Activated CD8-positive, alpha-beta memory T cell treated with anti-CD3 and anti-CD28 coated beads, Interleukin-2, amount 50 U/mL, for 48 hours (primary cell): ENCODE results near the gene CYB5RL.
"Not testable (repeated sequence)": the region's sequence is repeated elsewhere in the genome, so short reads cannot be mapped to it uniquely, and the experiment has no call there.

ENCODE experiments used
- DNase-seq: peaks from one replicate; pipeline ENCODE4 v3.0.0-alpha.2; 2020

Gene CYB5RL

DNA sequence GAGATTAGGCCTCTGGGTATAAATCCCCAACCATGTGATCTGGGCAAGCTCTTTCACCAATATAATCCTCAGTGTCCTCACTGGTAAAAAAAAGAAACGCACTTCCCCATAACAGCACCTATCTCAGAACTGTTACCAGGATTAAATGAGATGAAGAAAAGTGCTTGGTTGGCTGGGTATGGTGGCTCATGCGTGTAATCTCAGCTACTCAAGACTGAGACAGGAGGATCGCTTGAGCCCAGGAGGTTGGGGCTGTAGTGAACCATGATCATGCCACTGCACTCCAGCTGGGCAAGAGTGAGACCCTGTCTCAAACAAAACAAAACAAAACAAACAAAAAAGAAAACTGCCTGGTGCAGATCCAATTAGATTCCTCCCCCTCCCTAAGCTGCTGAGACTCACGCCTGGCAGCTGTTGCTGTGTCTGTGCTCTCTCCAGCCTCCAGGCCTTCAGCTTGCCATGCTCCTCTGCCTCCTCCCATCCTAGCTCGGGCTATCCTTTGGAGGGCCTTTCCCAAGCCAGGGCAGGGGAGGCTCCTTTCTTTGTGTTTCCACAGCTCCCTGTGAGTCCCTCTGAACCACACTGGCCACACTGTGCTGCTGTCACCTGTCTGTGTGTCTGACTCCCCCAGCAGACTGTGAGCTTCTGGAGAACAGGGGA is 19.0 kb downstream of the CYB5RL start:
- no peak for DNase-seq

GRCh38 chr1:54178296-54179070 is 21.3 kb downstream of the CYB5RL start:
- DNase-seq = no peak

DNA sequence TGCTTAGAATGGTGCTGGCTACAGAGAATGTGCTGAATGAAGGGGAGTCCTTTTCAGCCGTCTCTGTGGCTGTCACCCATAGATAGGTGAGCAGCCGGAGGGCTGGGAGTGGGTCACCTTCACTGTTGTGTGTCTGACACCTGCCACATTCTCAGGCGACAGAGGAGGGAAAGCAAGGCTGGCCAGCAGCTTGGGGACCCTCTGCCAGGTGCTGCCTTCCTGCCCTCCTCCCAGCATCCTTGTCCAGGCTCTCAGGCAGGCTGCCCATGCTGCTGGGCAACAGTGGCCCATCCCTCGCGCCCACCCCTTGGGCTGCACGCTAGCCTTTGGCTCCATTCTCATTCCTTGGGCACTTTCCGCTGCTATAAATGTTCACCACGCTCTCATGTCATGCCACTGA is 22.1 kb downstream of the CYB5RL start:
- DNase-seq = no peak

- DNase-seq = no peak
These were observed 23.1 kb downstream of the CYB5RL start for GRCh38 chr1:54176621-54177327.

- DNase-seq = no peak
These were observed 25.7 kb downstream of the CYB5RL start for GRCh38 chr1:54174106-54174505.

DNA sequence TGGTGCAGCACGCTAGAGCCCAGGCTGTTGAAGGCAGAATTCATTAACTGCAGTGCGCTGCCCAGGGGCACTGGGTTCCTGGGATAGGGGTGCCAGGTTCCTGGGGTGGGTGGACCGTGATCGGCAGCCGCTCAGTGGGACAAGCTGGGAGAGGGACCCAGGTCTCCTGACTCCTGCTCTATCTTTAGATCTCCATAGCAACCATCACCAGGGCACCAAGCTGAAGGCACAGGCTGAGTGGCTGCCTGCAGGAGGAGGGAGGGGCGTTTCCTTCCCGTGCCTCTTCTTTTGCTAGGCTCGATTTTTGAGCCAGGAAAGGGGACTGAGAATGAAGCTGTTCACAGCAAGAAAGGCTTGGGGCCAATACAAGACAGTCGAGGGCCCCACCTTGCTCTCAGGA is 26.1 kb downstream of the CYB5RL start:
- DNase-seq = no peak

- no peak for DNase-seq
These were observed 26.9 kb downstream of the CYB5RL start for GRCh38 chr1:54172614-54173599.

GRCh38 chr1:54171606-54172005 is 28.2 kb downstream of the CYB5RL start:
- no peak for DNase-seq

DNA sequence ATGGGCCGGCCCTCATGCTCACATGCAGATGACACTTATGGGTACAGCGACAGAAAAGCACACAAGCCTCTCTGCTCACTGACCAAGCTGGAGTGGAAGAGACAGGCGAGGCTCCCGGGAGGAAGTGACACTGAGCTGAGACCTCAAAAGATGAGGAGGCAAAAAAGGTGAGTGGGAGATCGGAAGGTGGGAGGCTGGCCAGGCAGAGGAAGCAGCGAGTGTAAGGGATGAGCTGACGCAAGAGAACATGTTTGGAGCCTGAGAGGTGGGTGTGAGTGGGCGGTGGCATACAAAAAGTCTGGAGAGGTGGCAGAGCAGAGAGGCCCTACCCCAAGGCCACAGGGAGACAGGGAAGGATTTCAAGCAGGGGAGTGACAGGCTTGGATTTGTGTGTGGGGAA is 28.8 kb downstream of the CYB5RL start:
- DNase-seq = no peak

- no peak for DNase-seq
These were observed 30.8 kb downstream of the CYB5RL start for GRCh38 chr1:54169068-54169467.

GRCh38 chr1:54168206-54168965 is 31.4 kb downstream of the CYB5RL start:
- no peak for DNase-seq

- no peak for DNase-seq
These were observed 32.2 kb downstream of the CYB5RL start for GRCh38 chr1:54167422-54168139.

- not testable (repeated sequence) for DNase-seq
These were observed 33.5 kb downstream of the CYB5RL start for GRCh38 chr1:54166357-54166756.

DNA sequence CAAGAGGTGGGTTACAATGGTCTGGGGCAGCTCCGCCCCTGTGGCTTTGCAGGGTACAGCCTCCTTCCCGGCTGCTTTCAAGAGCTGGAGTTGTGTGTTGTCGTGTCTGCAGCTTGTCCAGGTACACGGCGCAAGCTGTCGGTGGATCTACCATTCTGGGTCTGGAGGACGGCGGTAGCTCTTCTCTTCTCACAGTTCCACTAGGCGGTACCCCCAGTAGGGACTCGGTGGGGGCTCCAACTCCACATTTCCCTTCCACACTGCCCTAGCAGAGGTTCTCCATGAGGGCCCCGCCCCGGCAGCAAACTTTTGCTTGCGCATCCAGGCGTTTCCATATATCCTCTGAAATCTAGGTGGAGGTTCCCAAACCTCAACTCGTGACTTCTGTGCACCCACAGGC is 34.7 kb downstream of the CYB5RL start:
- DNase-seq = no peak

GRCh38 chr1:54163573-54163972 is 36.3 kb downstream of the CYB5RL start:
- no peak for DNase-seq

GRCh38 chr1:54163051-54163450 is 36.8 kb downstream of the CYB5RL start:
- DNase-seq = no peak

DNA sequence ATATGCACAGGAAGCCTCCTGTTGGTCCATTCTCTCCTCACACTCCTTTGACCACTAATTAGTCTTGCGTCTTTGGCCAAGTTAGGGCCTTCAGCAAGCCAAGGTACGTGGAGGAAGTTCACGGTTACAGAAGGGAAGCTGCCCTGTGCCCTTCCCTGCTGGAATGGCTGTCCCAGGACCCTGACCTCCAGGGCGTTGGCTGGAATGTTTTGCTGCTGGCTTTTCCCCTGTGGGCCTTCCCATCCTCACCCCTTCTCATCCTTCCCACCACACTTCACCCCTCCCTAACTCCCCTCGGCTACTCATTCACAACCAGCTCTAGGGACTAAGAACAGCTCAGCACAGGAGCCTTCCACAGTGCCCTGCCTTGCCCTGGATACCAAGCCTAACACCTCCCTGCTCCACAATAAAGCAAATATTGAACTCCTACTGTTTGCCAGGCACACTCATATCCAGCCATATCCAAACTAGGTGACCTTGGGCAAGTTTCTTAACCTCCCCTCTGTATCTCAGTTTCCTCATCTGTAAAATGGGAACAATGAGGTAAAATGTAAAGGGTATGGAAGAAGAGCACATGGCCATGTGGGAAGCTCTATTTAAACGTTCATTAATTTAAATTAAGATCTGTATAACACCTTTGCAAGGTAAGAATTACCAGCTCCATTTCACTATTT is 38.2 kb downstream of the CYB5RL start:
- no peak for DNase-seq

- DNase-seq = no peak
These were observed 39.5 kb downstream of the CYB5RL start for GRCh38 chr1:54160351-54160750.

GRCh38 chr1:54159733-54160316 is 40.0 kb downstream of the CYB5RL start:
- no peak for DNase-seq

DNA sequence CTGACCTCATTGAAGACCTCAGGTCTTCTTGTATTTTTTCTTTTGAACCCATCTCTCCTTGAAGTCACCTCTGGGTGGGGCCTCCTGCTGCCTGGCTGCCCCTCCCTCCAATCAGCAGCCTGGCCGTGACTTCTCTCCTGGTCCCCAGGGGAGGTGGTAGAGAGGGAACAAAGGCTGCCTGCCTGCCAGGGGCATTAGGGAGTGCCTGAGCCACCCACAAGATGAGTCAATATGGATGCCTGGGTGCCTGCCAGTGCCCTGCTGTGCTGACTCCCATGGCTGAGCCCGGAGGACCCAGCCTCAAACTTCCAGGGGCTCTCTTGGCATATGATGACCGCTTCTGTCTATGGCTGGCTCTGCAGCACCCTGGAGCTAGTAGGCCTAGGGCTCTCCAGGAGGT is 41.8 kb downstream of the CYB5RL start:
- DNase-seq = no peak
